Measurements from ENCODE around the gene GFI1B.
"Not testable (repeated sequence)": the region's sequence is repeated elsewhere in the genome, so short reads cannot be mapped to it uniquely, and the experiment has no call there.

The GFI1B gene

GRCh38 chr9:132969783-132970182, 8.7 kb upstream of the GFI1B start:
- DNase-seq (ENCODE audit: low read depth, low spot score), result no peak

GRCh38 chr9:132970324-132971062, 8.0 kb upstream of the GFI1B start:
- DNase-seq (ENCODE audit: low read depth, low spot score), result no peak

DNA sequence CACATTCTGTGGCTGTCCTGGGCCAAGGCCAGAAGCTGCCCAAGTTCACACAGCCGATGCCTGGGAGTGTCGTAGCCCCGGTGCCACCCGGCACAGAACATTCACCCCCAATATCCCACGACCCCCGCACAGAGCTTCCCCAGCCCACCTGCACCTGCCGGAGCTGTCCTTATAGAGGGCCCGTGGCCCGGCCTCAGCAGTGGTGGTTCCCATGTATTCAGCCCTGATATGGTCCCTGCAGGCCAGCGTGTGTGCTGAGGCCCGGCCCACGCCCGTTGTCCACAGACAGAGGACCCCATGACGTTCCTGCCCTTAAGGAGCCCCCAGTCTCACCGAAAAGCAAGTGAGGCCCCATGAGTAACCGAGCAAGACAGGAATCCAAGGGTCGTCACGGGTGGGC, 5.3 kb upstream of the GFI1B start:
- no peak for DNase-seq (ENCODE audit: low read depth, low spot score)

DNA sequence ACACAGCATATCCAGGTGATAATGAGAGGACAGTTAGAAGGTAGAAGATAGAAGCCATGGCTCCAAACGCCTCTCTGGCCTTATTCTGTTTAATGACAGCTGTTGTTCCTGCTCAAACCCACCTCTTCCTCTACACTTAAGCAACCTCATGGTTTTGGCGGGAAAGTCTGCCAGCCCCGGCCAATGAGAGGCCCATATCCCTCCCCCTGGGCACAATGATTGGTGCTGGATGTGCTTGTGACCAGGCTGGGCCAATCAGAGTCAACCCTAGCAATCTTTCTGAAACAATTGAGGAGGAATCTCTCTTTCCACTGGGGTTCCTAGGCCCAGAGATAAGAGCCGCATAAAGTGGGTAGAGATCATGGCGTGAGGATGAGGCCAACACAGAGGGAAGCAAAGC, 4.8 kb upstream of the GFI1B start:
- no peak for DNase-seq (ENCODE audit: low read depth, low spot score)

- DNase-seq (ENCODE audit: low read depth, low spot score), result no peak
These were observed 2.5 kb upstream of the GFI1B start for GRCh38 chr9:132975961-132976360.

- DNase-seq (ENCODE audit: low read depth, low spot score), result no peak
These were observed 1.9 kb upstream of the GFI1B start for GRCh38 chr9:132976571-132976970.

DNA sequence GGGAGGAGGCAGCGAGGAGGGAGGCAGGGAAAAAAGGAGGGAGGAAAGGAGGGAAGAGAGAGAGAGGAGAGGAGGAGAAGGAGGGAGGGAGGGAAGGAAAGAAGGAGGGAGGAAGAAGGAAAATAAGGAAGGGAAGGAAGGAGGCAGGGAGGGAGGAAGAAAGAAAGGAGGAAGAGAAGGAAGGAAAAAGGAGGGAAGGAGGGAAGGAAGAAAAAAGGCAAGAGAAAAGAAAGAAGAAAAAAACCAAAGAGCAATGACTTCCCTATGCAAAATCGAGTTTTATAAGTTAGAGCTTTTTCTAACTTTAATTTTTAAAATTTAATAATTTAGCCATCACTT, 413 bp upstream of the GFI1B start:
- DNase-seq (ENCODE audit: low read depth, low spot score), result no peak

DNA sequence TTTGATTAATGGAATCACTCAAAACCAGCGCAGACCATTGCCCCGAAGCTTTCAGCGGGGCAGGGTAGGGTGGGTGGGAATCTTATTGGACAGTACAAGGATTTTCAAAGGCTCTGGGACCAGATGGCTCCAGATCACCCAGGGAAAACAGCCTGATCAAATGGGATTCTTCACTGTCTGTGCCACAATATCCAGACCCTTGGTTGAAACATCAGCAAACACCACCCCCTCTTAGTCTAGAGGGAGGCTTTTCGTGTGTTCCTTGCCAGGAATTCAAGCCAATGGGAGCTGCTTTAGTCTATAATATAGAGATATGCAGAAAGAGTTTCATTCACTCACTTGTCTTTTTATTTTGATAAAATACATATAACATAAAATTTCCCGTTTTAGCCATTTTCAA, 1.7 kb downstream of the GFI1B start:
- no peak for DNase-seq (ENCODE audit: low read depth, low spot score)

- DNase-seq (ENCODE audit: low read depth, low spot score), result no peak
These were observed 4.0 kb downstream of the GFI1B start for GRCh38 chr9:132982458-132982857.

DNA sequence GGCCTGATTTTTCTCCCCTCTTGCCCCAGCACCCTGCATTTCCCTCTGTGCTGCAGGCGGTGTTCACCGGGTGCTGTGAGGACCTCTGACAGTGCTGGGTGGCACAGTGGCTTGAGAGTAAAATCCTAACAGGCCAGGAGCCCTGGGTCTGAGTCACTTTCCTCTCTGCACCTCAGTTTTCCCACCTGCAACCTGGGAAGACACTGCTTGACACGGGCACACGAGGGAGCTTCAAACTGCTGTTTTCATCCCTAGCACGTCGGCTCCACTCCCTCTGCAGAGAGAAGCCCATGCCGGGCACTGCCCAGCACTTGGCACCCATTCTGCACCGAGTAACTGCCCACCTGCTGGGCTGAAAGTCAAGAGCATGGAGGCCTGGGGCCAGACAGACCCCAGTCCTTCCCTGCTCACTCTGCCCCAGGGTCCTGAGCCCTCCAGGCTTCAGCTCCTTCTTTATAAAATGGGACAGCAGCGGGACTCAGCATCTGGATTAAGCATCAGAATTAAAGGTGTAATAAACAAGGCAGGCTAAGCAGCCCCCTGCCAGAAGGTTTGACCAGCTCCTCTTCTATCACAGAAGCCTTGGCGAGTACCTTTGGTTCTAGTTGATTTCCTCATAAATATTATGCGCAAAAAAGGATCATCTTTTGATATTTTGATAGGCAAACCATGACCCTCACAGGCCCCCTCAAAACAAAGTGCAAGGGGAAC, 5.2 kb downstream of the GFI1B start:
- no peak for DNase-seq (ENCODE audit: low read depth, low spot score)

- DNase-seq (ENCODE audit: low read depth, low spot score), result no peak
These were observed 5.9 kb downstream of the GFI1B start for GRCh38 chr9:132984202-132985070.

GRCh38 chr9:132985071-132985350, 6.5 kb downstream of the GFI1B start:
- no peak for DNase-seq (ENCODE audit: low read depth, low spot score)

- no peak for DNase-seq (ENCODE audit: low read depth, low spot score)
These were observed 7.0 kb downstream of the GFI1B start for GRCh38 chr9:132985489-132985888.

DNA sequence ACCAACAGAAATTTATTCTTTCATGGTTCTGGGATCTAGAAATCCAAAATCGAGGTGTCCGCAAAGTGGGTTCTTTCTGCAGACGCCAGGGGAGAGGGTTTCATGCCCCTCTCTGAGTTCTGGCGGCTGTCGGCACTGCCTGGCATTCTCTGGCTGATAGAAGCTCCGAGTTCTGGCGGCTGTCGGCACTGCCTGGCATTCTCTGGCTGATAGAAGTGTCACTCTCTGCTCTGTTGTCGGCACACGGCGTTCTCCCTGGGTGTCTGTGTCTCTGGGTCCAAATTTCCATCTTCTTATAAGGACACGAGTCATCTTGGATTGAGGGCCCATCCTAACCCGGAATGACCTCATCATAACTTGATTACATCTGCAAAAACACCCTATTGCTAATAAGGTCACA, 7.6 kb downstream of the GFI1B start:
- no peak for DNase-seq (ENCODE audit: low read depth, low spot score)

- DNase-seq (ENCODE audit: low read depth, low spot score), result no peak
These were observed 8.4 kb downstream of the GFI1B start for GRCh38 chr9:132986640-132987620.

DNA sequence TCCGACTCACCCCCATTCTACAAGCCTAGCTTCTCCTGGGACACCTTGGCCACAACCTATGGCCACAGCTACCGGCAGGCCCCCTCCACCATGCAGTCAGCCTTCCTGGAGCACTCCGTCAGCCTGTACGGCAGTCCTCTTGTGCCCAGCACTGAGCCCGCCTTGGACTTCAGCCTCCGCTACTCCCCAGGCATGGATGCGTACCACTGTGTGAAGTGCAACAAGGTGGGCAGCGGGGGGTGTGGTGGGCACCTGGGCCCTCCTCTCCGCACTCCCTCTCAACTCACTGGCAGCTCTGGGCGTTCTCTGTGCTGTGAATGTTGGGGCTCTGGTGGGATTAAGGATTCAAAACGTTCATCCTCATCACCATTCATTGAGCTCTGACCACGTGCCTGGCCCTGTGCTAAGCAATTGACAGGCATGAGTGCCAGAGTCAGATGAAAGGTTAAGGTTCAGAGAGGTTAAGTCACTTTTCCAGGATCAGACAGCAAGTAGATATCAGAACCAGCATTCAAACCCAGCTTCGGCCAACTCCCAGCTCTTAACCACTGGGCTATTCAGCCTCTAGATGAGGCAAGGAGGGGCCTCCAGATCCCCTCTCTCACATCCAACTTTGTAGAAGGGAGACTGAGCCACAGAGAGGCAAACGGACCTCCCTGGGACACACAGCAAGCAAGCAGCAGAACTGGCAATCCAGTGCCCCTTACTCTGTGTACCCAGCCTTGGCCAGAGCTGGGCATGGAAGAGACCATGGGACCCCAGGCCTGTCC, 9.9 kb downstream of the GFI1B start:
- DNase-seq (ENCODE audit: low read depth, low spot score), result no peak

GRCh38 chr9:132989014-132989310, 10.5 kb downstream of the GFI1B start:
- DNase-seq (ENCODE audit: low read depth, low spot score), result no peak

DNA sequence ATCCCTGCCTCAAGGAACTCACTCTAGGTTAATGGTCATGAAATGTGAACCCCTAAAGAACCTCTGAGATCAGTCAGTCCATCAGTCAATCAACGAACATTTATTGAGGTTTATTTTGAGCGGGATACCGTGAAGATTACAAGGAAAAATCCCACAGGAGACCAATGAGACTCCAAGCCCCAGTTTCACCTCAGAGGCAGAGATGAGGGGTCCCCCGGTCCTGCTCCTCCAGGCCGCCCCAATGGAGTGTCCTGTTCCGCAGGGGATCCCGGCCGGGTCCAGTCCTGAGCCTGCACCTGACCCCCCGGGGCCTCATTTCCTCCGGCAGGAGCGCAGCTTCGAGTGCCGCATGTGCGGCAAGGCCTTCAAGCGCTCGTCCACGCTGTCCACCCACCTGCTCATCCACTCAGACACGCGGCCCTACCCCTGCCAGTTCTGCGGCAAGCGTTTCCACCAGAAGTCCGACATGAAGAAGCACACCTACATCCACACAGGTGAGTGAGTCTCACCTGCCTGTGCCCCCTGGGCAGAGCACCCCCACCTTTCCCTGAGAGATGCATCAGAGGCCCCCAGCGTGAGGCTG, 11.0 kb downstream of the GFI1B start:
- DNase-seq (ENCODE audit: low read depth, low spot score), result no peak

DNA sequence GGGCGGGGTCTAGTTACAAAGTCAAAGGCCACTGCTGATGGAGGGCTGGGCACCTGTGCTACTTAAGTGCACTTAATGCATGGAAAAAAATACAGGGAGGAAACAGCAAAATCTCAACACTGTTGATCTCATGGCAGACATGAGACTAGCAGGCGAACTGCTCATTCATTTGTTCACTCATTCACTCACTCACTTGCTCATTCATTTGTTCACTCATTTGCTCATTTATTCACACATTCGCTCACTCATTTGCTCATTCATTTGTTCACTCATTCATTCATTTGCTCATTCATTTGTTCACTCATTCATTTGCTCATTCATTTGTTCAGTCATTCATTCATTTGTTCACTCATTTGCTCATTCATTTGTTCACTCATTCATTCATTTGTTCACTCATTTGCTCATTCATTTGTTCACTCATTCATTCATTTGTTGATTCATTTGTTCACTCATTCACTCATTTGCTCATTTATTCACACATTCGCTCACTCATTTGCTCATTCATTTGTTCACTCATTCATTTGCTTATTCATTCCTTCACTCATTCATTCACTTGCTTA, 11.6 kb downstream of the GFI1B start:
- not testable (repeated sequence) for DNase-seq (ENCODE audit: low read depth, low spot score)

GRCh38 chr9:132990781-132991180, 12.3 kb downstream of the GFI1B start:
- DNase-seq (ENCODE audit: low read depth, low spot score), result no peak
